HG03280 (cell line): ENCODE measurements around the gene PRPF4.
"Not testable (repeated sequence)": the region's sequence is repeated elsewhere in the genome, so short reads cannot be mapped to it uniquely, and the experiment has no call there.

Source experiments
- ATAC-seq: cut with Tn5 transposase; IDR thresholded peaks from one replicate; pipeline ENCODE4 v1.9.1; 2021; ENCODE audit warnings: mild to moderate bottlenecking, moderate library complexity; ENCODE audit not compliant: unreplicated experiment

The PRPF4 gene

DNA sequence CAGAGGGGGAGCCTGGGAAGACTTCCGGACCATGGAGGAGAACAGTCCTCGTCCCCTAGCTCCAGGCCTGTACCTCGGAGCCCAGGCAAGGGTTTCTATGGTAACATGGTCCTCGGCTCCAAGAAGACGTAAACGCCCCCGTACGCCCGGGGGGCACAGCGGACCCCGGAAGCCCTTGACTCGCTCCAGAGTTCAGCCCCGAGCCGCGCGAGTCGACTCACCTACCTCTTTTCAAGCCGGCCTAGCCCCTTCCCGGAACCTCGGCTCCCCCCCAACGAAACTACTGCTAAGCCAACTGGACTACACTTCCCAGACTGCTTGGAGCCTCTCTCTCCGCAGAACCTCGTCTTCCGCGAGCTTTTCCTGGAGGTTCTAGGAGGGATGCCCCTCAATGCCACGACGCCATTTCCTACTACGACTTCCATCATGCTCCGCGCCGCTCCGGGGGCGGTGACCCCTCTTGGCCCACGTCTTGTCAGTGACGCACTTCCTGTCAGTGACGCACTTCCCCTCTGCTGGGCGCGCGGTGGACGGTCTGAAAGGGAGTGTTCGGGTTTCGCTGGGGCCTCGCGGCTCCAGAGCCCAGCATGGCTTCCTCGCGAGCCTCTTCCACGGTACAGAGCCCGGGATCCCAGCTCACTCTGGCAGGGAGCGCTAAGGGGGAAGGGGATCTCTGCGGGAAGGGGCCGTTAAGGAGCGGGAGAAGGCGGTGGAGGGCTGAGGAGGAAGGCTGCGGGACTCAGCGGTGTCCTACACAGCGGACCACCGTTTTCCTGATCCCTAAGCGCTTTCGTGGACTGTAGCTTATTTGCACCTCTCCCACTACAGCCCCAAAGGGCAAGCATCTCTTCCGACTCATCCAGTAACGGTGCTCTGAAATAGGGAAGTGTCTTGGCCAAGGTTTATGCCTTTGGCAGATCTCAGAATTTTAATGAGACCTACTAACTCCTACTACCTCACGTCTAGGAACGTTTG lies at the start of gene PRPF4, which contains the start of gene CDC26:
Gene PRPF4 (plus strand): TSS at position 502 of the 975 bp plus-strand sequence. CDS start 86 bp downstream, at position 588.
Gene CDC26 (minus strand): TSS at position 416 of the 975 bp plus-strand sequence. CDS start 3,065 bp downstream, outside the sequence.
- peak; percentile 98 for ATAC-seq

DNA sequence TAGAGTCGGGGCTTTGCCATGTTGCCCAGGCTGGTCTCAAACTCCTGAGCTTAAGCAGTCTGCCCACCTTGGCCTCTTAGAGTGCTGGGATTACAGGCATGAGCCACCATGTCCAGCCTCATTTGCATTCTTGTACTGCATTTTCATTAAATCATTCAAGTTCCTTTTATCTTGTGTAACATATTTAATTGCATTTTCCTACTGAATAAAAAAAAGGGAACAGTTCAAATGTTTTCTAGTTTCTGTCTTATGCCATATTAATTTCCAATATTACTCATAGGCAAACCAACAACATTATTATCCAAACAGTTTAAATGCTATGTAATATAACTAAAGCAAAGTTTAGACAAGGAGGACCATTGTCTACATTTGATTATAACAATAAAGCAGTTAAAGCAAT lies 48.0 kb upstream of the PRPF4 start:
- ATAC-seq = no peak

DNA sequence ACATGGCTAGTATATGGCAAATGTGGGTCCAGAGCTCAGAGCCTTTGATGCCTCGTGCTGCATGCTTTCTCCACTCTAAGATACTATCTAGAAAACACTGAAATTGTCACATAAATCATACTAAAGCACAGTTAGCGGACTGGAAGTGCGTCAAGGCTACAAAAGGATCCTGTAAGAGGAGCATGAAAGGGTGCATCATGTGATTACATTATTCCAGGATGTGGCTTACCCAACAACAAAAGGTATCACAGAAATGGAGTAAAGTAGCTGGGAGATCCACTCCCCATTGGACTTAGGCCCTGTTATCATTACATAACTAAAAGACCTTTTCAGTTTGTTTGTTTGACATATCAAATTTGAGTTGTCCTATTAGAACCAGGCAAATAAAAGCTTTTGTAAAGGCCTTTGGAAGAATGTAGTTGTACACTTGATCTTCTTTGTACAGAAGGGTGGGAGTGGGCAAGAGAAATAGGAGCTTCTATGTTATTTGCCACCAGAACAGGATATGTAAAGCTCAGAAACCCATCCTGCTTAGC lies 47.3 kb upstream of the PRPF4 start:
- no peak for ATAC-seq

DNA sequence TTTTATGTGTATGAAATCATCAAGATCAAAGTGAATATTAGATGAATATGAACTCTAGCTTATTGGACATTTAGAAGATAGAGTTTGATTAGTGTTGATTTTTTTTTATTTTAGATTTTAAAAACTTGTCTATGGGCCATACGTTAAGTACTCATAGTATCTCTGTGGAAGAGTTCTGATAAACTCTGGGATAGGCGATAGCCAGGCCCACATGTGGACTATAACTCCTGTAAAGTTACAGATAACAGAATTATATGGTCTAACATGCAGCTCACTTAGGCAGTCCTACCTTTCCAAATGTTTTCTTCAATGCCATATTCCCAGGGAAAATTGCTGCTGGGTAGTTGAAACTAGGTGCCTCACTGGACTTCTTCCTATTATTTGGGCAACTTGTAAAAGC lies 43.8 kb upstream of the PRPF4 start:
- no peak for ATAC-seq

DNA sequence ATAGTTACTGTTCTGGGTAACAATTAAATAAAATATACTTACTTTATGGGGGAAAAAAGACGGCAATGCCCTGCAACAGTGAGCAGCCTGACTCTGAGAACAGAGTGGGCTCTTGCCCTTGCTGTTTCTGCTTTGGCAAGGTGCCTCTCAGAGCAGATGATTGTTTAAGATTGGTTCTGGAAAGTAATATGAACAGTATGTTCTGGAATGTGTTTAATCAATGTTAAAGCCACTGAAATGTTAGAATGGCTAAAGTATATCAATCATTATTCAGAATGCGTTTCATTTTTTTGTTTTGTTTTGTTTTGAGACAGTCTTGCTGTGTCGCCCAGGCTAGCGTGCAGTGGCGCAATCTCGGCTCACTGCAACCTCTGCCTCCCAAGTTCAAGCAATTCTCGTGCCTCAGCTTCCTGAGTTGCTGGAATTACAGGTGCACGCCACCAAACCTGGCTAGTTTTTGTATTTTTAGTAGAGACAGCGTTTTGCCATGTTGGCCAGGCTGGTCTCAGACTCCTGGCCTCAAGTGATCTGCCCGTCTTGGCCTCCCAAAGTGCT lies 39.7 kb upstream of the PRPF4 start:
- not testable (repeated sequence) for ATAC-seq

DNA sequence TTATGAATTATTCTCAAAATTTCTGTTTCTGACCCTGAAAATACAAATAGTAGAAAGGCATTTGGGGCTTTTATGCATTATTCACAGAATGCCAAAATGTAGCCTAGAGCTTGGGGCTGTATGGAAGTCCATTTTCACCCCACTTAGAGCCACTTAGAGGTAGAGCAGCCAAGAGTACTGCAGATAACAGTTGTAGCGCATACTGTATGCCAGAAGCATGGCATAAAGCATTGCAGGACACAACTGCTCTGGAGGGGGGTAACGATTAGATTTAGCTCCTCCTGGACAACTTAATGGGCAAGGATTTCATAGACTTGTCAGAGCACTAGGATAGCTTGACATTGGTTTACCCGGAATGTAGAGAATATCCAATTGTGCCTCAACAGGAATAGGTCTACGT lies 38.4 kb upstream of the PRPF4 start:
- ATAC-seq = no peak

DNA sequence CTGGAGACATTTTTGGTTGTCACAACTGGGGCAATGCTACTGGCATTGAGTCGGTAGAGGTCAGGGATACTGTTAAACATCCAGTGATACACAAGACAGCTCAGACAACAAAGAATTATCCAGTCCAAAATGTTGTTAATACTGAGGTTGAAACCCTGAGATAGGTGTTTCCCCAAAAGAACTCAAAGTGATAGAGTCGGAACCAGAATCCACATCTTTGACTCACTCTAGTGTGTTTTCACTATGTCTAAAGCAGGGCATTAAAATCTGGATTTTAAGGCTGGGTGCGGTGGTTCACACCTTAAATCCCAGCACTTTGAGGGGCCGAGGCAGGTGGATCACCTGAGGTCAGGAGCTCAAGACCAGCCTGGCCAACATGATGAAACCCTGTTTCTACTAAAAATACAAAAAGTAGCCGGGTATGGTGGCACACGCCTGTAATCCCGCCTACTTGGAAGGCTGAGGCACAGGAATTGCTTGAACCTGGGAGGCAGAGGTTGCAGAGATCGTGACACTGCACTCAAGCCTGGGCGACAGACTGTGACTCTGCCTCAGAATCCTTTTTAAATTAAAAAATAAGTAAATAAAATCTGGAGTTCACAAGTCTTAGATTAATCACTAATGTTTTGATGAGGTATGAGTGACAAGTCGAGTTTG lies 37.1 kb upstream of the PRPF4 start:
- no peak for ATAC-seq

DNA sequence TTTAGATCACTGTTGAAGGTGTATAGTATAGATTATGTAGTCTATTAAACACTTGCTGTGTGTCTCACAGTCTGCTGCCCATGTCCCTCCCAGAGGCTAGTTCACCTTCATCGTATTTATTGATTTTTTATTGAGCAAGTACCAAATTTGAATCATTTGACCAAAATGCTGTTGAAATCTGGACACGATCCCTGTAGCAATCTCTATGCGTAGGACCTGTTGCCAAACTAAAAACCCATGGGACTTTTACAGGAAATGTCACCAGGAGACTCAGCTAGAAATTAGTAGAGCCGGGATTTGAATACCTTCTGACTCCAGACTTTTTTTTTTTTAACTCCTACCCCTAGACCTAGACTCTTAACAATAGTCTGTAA lies 36.6 kb upstream of the PRPF4 start:
- ATAC-seq = no peak

DNA sequence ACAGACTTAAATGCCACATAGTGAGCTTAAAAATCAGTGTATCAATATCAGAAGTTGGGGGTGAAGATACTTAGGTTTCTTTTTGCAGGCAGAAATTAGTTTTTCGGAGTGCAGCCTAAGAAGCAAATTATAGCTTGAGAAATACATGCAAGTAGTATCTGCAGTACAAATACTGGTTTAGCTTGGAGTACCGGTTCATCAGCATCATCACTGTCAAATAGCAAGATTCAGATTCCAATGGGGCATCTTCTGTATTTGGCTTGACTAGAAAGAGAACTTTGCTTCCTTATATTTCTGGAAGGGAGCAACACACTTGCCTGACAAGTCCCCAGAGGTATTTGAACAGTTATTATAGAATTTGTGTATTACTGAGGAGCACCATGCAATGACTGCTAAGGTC lies 34.3 kb upstream of the PRPF4 start:
- ATAC-seq = no peak

DNA sequence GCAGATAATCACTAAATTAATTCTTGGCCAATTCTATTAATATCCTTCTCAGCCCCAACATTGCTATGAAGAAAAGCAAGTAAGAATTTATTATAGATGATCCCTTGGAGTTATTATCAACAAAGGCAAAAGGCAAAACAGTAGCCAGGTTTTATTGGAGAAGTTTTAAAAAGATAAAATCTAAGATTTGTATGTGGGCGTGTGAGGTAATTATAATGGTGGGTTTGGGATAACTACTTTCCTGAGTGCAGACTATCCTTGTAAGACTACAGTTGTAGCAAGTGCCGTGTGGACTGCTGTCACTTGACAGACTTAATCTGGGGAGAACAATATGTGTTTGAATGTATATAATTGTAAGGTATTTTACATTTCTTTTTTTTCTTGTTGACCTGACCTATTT lies 30.9 kb upstream of the PRPF4 start:
- no peak for ATAC-seq

DNA sequence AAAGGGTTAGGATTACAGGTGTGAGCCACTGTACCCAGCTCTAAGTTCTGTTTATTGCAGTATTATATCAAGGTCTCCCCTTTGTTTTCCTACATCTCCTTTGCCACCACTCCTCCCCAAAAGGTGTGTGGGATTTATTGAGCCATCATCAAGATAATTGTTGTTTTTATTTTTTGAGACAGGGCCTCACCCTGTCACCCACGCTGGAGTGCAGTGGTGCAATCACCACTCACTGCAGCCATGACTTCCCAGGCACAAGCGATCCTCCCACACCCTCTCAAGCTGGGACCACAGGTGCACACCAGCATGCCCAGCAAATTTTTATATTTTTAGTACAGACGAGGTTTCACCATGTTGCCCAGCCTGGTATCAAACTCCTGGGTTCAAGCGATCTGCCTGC lies 29.6 kb upstream of the PRPF4 start:
- ATAC-seq = no peak

DNA sequence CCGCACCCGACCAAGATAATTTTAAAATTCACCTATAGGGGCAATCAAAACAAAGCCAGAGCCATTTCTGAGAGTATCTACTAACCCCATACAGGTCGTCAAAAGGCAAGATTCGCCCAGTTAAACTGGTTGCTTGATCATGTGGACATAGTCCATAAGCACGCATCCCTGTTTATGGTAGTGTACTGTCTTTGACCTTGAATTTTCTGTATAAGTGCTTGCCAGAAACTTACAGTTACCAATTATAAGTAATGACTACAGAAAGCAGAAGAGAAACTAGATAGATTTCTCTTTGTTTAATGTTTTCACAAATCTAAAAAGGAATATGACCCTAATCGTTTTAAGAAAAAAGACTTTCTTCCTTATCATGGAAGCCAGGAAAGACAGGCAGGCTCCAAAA lies 28.5 kb upstream of the PRPF4 start:
- no peak for ATAC-seq

DNA sequence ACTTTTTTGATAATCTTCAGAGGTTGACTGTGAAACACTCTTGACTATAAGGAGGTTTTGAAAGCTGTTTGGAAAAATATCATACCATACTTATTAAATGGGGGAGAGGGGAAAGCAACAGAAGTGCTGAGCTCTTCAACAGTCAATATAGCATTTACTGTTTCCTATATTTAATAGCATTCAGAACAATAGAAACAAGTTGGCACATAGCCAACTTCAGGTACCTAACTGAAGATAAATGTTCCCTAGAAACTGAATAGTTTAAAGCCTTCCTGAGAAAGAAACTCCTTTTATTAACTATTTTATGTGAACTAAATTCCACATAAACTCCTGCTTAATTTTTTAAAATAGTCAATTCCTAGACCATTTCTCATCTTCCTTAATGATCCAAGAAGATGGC lies 27.8 kb upstream of the PRPF4 start:
- no peak for ATAC-seq

DNA sequence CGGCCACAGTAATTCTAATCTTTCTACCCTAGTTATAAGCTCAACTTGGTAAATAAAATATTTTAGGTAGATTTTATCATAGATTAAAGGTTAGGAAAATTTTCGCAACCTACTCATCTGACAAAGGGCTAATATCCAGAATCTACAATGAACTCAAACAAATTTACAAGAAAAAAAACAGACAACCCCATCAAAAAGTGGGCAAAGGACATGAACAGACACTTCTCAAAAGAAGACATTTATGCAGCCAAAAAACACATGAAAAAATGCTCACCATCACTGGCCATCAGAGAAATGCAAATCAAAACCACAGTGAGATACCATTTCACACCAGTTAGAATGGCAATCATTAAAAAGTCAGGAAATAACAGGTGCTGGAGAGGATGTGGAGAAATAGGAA lies 25.8 kb upstream of the PRPF4 start:
- not testable (repeated sequence) for ATAC-seq

DNA sequence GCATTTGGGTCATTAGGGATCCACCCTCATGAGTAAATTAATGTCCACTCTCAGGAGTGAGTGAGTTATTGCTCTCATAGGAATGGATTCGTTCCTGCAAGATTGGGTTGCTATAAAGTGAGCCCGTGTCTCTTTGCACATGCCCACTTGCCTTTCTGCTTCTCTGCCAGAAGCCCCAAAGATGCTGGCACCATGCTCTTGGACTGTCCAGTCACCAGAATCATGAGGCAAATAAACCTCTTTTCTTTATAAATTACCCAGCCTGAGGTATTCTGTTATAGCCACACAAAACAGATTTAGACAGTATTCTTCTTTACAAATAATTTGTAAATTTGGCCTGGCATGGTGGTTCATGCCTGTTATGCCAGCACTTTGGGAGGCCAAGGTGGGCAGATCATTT lies 24.7 kb upstream of the PRPF4 start:
- no peak for ATAC-seq

DNA sequence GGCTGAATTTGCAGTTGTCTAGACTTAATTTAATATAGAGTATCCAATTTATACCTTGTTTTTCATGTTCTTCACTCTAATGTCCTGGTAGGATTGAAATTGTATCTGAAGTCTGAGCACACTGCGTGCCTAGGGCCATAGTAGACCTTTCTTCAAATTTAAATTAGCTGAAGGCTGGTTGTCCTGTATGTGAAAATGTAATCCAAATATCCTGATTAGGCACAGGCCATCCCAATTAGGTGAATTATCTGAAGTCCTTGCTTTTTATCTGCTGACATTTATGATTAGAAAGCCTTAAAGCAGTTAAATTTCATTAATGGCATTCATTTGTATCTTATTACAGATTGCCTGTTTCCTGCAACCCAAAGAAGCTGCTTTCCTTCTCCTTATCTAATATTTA lies 20.5 kb upstream of the PRPF4 start:
- ATAC-seq = no peak

DNA sequence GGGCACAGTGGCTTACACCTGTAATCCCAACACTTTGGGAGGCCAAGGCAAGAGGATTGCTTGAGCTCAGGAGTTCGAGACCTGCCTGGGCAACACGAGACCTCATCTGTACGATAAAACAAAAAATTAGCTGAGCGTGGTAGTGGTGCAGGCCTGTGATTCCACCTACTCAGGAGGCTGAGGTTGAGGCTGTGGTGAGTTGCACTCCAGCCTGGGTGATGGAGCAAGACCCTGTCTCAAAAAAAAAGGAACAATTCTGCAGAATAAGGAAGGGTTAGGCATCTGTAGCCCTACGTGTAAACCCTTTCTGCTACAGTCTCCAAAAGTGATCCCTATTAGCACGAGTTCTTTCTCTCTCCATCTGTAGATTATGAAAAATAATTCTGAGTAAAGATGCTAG lies 20.0 kb upstream of the PRPF4 start:
- no peak for ATAC-seq

DNA sequence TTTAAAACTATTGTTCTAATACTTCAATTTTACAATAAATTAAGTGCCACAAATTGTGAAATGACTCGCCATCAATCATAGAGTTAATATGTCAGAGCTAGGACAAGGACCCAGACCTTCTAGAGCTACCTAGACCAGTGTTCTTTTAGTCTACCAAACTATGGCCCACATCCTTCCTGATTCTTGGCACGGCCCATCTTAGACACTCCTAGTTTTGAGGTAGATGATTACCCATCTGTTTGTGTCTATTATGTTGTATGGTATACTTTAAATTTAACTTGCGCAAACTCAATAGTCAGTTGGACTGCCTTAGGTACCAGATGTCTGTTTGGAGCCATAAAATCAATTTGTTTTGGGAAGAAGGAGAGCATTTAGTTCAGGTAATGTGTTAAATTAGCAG lies 17.6 kb upstream of the PRPF4 start:
- no peak for ATAC-seq

DNA sequence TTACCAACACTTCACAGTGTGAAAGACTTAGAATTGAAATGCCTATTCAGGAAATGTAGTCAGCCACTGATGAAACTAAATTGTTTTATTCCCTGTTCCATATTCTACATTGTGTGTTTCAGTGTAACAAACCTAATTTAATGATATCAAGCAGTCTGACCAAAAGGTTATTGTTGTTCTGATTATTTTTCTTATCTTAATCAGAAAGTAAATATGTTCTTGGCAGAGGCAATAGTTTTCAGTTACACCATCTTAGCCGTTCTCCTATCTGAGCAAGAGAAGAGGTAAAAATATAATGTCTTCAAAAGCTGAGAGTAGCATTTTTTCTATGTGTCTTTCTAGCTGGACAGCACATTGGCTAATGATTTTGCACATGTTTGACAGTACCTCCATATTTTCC lies 17.2 kb upstream of the PRPF4 start:
- ATAC-seq = no peak

DNA sequence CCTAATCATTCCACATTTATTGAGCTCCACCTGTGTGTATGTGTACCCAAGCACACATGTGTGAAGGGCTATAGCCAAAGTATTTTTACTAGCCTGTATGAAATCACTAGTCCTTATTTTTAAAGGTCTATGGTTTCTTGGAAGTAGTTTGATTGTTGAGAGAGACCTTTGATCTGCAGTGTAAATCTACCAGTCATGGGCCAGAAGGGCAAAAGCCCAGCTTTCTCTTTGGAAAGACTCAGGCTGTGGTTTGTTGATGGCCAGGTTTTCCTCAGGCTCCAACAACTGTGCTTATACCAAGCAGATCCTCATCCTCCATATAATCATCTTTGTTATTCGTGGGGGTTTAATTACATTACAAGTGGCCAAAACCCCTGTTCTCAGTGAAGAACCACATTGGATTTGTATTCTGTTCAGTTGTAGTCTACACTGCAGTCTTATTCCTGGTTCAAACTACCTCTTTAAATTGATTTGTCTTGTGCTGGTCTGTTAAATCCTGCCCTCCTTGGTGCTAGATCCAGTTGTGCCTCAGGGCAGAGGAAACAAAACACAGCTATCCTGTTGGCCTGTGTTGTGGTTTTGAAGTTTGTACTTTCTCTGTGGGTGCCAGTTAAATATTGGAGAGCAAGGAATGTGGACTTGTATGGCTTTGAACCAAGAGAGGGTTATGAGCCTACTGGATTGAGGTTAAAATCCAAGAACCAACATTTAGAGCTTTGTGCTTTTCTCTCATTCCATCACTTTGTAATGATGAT lies 13.4 kb upstream of the PRPF4 start:
- ATAC-seq = no peak

DNA sequence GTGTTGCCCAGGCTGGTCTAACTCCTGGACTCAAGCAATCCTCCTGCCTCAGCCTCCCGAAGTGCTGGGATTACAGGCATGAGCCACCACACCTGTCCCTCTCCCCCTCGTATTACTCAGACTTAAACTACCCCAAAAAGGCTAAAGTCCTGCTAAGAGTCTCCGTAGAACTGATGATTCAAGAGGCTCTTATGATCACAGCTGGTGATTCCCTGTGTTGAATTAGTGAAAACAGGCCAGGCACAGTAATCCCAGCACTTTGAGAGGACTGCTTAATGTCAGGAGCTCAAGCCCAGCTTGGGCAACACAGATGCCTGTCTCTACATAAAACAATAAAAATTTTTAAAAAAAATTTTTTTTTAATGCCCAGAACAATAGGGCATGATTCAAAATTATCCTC lies 9.3 kb upstream of the PRPF4 start:
- ATAC-seq = no peak
